ENCODE measurements around the gene TBP. TPM values are rescaled to one million over a fixed set of nuclear protein-coding genes. Genes with fewer than 3 reads are reported as not detected.
"Not testable (repeated sequence)": the region's sequence is repeated elsewhere in the genome, so short reads cannot be mapped to it uniquely, and the experiment has no call there.

TBP gene
- total RNA-seq, 1 experiment from 2014 or later: 26.5 TPM

DNA sequence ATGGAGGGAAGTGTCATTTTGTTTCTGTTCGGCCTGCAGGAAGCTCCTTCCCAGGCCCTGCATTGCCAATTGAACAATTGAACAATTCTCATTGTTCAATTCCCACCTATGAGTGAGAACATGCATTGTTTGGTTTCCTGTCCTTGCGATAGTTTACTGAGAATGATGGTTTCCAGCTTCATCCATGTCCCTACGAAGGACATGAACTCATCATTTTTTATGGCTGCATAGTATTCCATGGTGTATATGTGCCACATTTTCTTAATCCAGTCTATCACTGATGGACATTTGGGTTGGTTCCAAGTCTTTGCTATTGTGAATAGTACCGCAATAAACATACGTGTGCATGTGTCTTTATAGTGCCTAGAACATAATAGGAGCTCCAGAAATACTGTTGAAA lies 26.2 kb upstream of the TBP start:
- H3K36me3 ChIP-seq (ENCODE audit: insufficient read depth, low read length): not testable (repeated sequence)

DNA sequence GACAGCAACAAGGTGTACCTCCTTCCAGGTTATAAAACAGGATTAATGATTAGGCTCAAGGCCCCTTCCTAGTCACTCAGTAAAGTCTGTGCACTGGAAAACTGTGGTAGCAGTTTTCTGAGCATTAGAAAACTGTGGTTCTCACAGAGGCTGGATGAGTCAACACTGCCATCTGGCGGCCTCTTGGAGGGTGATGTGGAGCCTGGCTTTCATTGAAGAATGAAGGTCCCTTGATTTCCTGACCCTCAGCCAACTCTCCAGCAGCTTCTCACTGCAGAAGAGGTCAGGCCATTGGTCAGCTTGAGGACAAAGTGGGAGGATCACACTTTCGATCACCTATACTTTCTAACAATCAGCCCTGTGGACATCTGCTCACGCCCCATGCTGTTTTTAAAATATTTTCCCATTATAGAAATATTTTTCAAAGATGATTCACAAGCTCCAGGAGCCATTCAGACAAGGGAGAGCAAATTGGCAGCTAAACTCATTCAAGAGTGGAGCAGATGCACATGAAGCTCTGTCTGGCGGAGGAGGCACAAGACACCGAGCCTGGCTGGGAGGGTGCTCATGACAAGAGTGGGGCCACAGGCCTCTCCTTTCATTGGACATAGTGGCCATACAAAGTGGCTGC lies 24.2 kb upstream of the TBP start:
- Histone ChIP-seq H3K4me2 (ENCODE audit: low read depth, low read length, poor library complexity, severe bottlenecking) (no peak overlapping the region), H3K9ac (ENCODE audit: low read length) (no peak overlapping the region), H3K79me2 (ENCODE audit: low read length) (no peaks in the 10 kb centered on the region), H3K27me3 (ENCODE audit: low read length) (no peaks in the 10 kb centered on the region), H3K9me2 (replicated peaks; ENCODE audit: insufficient read depth, low read length) (no peaks in the 10 kb centered on the region), H3K36me3 (ENCODE audit: insufficient read depth, low read length) (peaks cover 17% of the 10 kb centered on the region; the same call in 1 of the 2 replicates), H3K4me1 (ENCODE audit: low read length) (0 out of 2 replicates have a peak, but pooled peaks cover under 1% of the 10 kb centered on the region), H3K9me3 (ENCODE audit: low read length) (no peaks in the 10 kb centered on the region), H3K4me3 (ENCODE audit: low read length) (no peak overlapping the region), H2AFZ (ENCODE audit: low read length) (no peak overlapping the region), H3K27ac (ENCODE audit: low read length) (no peak overlapping the region), H4K20me1 (ENCODE audit: insufficient read depth, low read depth, low read length) (0 out of 2 replicates have a peak, but pooled peaks cover under 1% of the 10 kb centered on the region)
- DNase-seq: peak; percentile 82

More for the DNA sequence above, 26.2 kb upstream of the TBP start:
- H3K79me2 ChIP-seq (ENCODE audit: low read length); H3K4me2 ChIP-seq (ENCODE audit: low read depth, low read length, poor library complexity, severe bottlenecking); H4K20me1 ChIP-seq (ENCODE audit: insufficient read depth, low read depth, low read length); H2AFZ ChIP-seq (ENCODE audit: low read length); H3K9me3 ChIP-seq (ENCODE audit: low read length); DNase-seq; H3K27ac ChIP-seq (ENCODE audit: low read length); H3K4me3 ChIP-seq (ENCODE audit: low read length); H3K9ac ChIP-seq (ENCODE audit: low read length); H3K9me2 ChIP-seq (replicated peaks; ENCODE audit: insufficient read depth, low read length); H3K27me3 ChIP-seq (ENCODE audit: low read length): not testable (repeated sequence)
- peaks cover 16% of the 10 kb centered on the region for H3K4me1 ChIP-seq (ENCODE audit: low read length)

DNA sequence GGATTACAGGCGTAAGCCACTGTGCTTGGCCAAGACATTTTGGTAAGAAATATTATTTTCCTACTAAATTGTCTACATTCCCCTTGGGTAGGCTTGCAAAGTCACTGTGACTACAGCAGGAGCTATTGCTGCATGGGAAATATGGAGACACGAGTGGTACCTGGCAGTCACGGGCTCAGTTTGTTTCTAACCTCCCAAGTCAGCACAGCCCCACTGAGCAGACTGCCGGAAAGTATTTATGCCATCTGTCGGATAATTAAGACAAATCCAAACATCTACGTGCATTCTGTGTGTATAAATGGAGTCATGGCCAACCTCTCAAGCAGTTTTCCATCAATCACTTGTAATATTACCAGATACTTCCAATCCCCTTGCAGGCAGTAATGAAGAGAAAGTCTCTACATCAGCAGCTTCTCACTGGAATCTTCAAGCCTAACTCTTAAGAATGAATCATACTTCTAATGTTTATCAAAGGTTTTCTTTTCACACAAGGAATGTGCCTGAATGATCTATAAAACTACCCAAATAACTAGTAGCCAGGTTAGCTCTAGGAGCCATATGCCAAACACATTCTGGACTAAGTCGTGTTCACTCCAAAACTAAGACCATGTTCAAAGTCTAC lies 21.2 kb upstream of the TBP start:
- Histone ChIP-seq H3K4me3 (ENCODE audit: low read length) (no peak overlapping the region), H4K20me1 (ENCODE audit: insufficient read depth, low read depth, low read length) (peaks cover 12% of the 10 kb centered on the region; the same call in 1 of the 2 replicates), H3K27me3 (ENCODE audit: low read length) (no peaks in the 10 kb centered on the region), H3K9me3 (ENCODE audit: low read length) (no peaks in the 10 kb centered on the region), H3K9ac (ENCODE audit: low read length) (no peak overlapping the region), H3K9me2 (replicated peaks; ENCODE audit: insufficient read depth, low read length) (no peaks in the 10 kb centered on the region), H3K27ac (ENCODE audit: low read length) (no peak overlapping the region), H3K4me1 (ENCODE audit: low read length) (no peaks in the 10 kb centered on the region), H3K36me3 (ENCODE audit: insufficient read depth, low read length) (peaks cover 45% of the 10 kb centered on the region; the same call in 1 of the 2 replicates), H3K4me2 (ENCODE audit: low read depth, low read length, poor library complexity, severe bottlenecking) (no peak overlapping the region), H2AFZ (ENCODE audit: low read length) (no peak overlapping the region), H3K79me2 (ENCODE audit: low read length) (peaks cover 8% of the 10 kb centered on the region)
- DNase-seq: no peak

DNA sequence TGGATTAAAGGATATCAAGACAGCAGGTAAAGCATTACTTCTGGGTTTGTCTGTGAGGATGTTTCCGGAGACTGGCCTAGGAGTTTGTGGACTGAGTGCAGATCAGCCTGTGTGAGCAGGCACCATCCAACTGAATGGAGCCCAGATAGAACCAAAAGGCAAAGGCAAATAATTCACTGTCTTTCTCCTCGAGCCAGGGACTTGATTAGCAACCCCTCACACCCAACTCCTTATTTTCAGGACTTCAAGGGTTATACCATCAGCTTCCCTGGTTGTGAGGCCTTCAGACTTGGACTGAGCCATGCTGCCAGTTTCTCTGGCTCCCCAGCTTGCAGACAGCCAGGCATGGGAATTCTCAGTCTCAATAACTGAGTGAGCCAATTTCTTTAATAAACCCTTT lies 20.4 kb upstream of the TBP start:
- Histone ChIP-seq H3K4me2 (ENCODE audit: low read depth, low read length, poor library complexity, severe bottlenecking) (no peak overlapping the region), H3K27me3 (ENCODE audit: low read length) (no peaks in the 10 kb centered on the region), H3K9ac (ENCODE audit: low read length) (no peak overlapping the region), H3K36me3 (ENCODE audit: insufficient read depth, low read length) (peaks cover 54% of the 10 kb centered on the region; the same call in 1 of the 2 replicates), H3K4me1 (ENCODE audit: low read length) (no peaks in the 10 kb centered on the region), H3K4me3 (ENCODE audit: low read length) (no peak overlapping the region), H4K20me1 (ENCODE audit: insufficient read depth, low read depth, low read length) (peaks cover 14% of the 10 kb centered on the region; the same call in 1 of the 2 replicates), H2AFZ (ENCODE audit: low read length) (no peak overlapping the region), H3K27ac (ENCODE audit: low read length) (no peak overlapping the region), H3K79me2 (ENCODE audit: low read length) (peaks cover 15% of the 10 kb centered on the region), H3K9me2 (replicated peaks; ENCODE audit: insufficient read depth, low read length) (no peaks in the 10 kb centered on the region), H3K9me3 (ENCODE audit: low read length) (no peaks in the 10 kb centered on the region)
- DNase-seq: no peak

DNA sequence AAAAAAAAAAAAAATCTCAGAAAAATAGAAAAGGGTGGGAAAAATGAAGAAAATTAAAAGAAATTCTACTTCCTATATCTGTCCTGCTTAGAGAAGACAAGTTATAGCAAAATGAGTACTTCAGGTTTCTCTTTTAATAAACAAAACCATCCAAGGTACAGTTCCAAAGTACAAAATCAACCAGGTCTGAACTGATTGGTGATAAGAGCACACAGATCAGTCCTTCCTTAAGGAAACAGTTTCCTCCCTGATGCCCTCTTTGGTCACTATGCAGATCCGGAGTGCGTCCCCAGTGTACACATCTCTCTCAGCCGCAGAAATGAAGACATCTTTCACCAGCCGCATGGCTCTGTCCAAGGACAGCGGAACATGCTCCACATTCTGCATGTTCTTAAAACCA lies 19.2 kb upstream of the TBP start:
- peaks cover 15% of the 10 kb centered on the region; the same call in 1 of the 2 replicates for H4K20me1 ChIP-seq (ENCODE audit: insufficient read depth, low read depth, low read length)
- peaks cover 27% of the 10 kb centered on the region for H3K79me2 ChIP-seq (ENCODE audit: low read length)
- no peak for DNase-seq
- H3K27me3 ChIP-seq (ENCODE audit: low read length): no peaks in the 10 kb centered on the region
- H3K4me3 ChIP-seq (ENCODE audit: low read length): no peak overlapping the region
- H3K4me1 ChIP-seq (ENCODE audit: low read length): peaks cover 2% of the 10 kb centered on the region
- no peak overlapping the region for H3K9ac ChIP-seq (ENCODE audit: low read length)
- H3K27ac ChIP-seq (ENCODE audit: low read length): no peak overlapping the region
- peaks cover 66% of the 10 kb centered on the region for H3K36me3 ChIP-seq (ENCODE audit: insufficient read depth, low read length)
- no peaks in the 10 kb centered on the region for H3K9me3 ChIP-seq (ENCODE audit: low read length)
- no peak overlapping the region for H2AFZ ChIP-seq (ENCODE audit: low read length)
- no peaks in the 10 kb centered on the region for H3K9me2 ChIP-seq (replicated peaks; ENCODE audit: insufficient read depth, low read length)
- H3K4me2 ChIP-seq (ENCODE audit: low read depth, low read length, poor library complexity, severe bottlenecking): no peak overlapping the region

DNA sequence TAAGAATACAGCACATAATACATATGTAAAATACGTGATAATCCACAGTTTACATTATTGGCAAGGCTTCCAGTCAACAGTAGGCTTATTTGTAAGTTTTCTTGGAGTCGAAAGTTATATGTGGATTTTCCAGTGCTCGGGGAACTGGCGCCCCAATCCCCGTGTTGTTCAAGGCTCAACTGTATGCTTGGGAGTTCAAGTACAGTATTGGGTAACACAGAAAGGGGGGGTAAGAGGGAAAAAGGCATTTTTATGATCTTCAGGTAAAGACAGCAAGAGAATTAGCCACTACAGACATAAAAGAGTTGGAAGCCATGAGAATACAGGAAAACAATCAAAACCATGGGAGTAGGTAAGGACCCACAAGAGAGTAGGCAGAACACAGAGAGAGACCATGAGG lies 17.5 kb upstream of the TBP start:
- Histone ChIP-seq H3K9me3 (ENCODE audit: low read length) (no peaks in the 10 kb centered on the region), H3K27ac (ENCODE audit: low read length) (no peak overlapping the region), H3K36me3 (ENCODE audit: insufficient read depth, low read length) (peaks cover 80% of the 10 kb centered on the region)

DNA sequence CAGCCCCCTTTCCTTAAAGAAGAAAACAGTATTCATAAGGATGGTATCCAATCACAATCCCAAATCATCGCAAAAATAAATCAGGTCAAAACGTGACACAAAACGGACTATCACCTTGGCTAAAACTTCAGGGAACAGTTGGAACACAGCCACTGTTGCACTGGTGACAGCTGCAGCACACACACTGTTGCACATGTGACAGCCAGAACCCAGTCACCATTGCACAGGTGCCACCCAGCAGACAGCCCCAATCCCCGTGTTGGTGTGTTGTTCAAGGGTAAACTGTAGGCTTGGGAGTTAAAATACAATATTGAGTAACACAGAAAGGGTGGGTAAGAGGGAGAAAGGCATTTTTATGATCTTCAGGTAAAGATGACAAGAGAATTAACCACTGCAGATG lies 16.8 kb upstream of the TBP start:
- DNase-seq: no peak
- peaks cover 11% of the 10 kb centered on the region for H3K4me1 ChIP-seq (ENCODE audit: low read length)
- H2AFZ ChIP-seq (ENCODE audit: low read length): no peak overlapping the region
- no peaks in the 10 kb centered on the region for H3K9me2 ChIP-seq (replicated peaks; ENCODE audit: insufficient read depth, low read length)
- no peak overlapping the region for H3K9ac ChIP-seq (ENCODE audit: low read length)
- peaks cover 51% of the 10 kb centered on the region for H3K79me2 ChIP-seq (ENCODE audit: low read length)
- no peaks in the 10 kb centered on the region for H3K9me3 ChIP-seq (ENCODE audit: low read length)
- no peak overlapping the region for H3K27ac ChIP-seq (ENCODE audit: low read length)
- H3K27me3 ChIP-seq (ENCODE audit: low read length): no peaks in the 10 kb centered on the region
- peaks cover 21% of the 10 kb centered on the region; the same call in 1 of the 2 replicates for H4K20me1 ChIP-seq (ENCODE audit: insufficient read depth, low read depth, low read length)
- no peak overlapping the region for H3K4me3 ChIP-seq (ENCODE audit: low read length)
- no peak overlapping the region for H3K4me2 ChIP-seq (ENCODE audit: low read depth, low read length, poor library complexity, severe bottlenecking)
- peaks cover 85% of the 10 kb centered on the region for H3K36me3 ChIP-seq (ENCODE audit: insufficient read depth, low read length)

More for the DNA sequence above, 17.5 kb upstream of the TBP start:
- Histone ChIP-seq H4K20me1 (ENCODE audit: insufficient read depth, low read depth, low read length) (peaks cover 21% of the 10 kb centered on the region; the same call in 1 of the 2 replicates), H3K9ac (ENCODE audit: low read length) (no peak overlapping the region), H3K27me3 (ENCODE audit: low read length) (no peaks in the 10 kb centered on the region), H3K4me2 (ENCODE audit: low read depth, low read length, poor library complexity, severe bottlenecking) (no peak overlapping the region), H3K4me3 (ENCODE audit: low read length) (no peak overlapping the region), H3K79me2 (ENCODE audit: low read length) (peaks cover 44% of the 10 kb centered on the region), H3K9me2 (replicated peaks; ENCODE audit: insufficient read depth, low read length) (no peaks in the 10 kb centered on the region), H3K4me1 (ENCODE audit: low read length) (peaks cover 11% of the 10 kb centered on the region), H2AFZ (ENCODE audit: low read length) (no peak overlapping the region)
- DNase-seq: no peak

DNA sequence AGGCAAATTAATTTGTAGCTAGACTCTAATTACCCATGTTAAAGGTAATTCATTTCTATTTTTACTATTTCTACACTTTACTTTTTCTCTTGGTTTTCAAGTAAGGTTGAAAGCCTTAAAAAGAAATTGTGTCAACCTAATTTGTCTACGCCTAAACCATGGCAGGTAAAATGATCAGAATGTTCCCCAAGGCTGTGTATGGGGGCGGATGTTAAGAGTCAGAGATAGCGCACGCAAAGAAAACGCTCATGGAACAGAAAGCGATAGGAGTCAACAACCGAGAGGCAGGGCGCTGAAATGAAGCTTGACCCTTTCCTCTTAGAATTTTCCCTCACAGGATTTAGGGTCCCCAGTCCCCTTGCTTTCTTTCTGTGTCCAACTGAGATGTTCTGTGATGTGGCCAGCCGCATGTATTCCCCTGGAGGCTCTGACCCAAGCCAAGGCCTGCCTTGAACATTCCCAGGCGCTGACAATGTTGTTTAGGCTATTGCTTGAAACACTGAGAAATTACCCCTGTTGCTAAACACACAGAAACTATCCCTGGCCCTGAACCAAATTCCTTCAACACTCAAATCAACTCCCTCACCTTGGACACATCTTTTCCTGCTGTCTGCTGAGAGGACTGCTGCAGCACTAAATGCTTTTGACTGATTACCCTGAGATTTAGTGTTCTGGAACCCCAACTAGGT lies 12.0 kb upstream of the TBP start:
- Histone ChIP-seq H3K9me3 (ENCODE audit: low read length) (no peaks in the 10 kb centered on the region), H2AFZ (ENCODE audit: low read length) (no peak overlapping the region), H3K4me1 (ENCODE audit: low read length) (peaks cover 11% of the 10 kb centered on the region), H4K20me1 (ENCODE audit: insufficient read depth, low read depth, low read length) (peaks cover 21% of the 10 kb centered on the region), H3K9me2 (replicated peaks; ENCODE audit: insufficient read depth, low read length) (no peaks in the 10 kb centered on the region), H3K4me2 (ENCODE audit: low read depth, low read length, poor library complexity, severe bottlenecking) (no peak overlapping the region), H3K79me2 (ENCODE audit: low read length) (peaks cover 95% of the 10 kb centered on the region), H3K27me3 (ENCODE audit: low read length) (no peaks in the 10 kb centered on the region), H3K27ac (ENCODE audit: low read length) (no peak overlapping the region), H3K4me3 (ENCODE audit: low read length) (no peak overlapping the region), H3K9ac (ENCODE audit: low read length) (no peak overlapping the region), H3K36me3 (ENCODE audit: insufficient read depth, low read length) (peaks cover 91% of the 10 kb centered on the region)
- no peak for DNase-seq

Data from Karpas-422 (cell line).